Measurements from ENCODE around the gene ATAD3C.
A peak's percentile ranks its signal among the peaks of the same experiment; 100 is the strongest.
"Not testable (repeated sequence)": the region's sequence is repeated elsewhere in the genome, so short reads cannot be mapped to it uniquely, and the experiment has no call there.

ATAD3C gene

DNA sequence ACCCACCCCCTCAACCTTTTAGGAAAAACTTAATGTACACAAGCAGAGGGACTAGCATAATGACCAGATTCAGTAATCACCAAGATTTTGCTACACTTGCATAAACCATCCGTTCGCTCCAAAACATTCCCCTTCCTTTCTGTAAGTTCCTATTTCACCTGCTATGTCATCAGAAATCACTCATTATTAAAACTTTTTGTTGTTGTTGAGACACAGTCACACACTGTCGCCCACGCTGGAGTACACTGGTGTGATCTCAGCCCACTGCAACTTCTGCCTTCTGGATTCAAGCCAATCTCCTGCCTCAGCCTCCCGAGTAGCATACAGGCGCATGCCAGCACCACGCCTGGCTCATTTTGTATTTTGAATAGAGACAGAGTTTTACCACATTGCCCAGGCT, 45.8 kb upstream of the ATAD3C start:
- no peak for TF ChIP-seq CTCF (IDR thresholded peaks at IDR 0.05; ENCODE audit: insufficient read depth, missing control alignments)
- DNase-seq (ENCODE audit: insufficient read length, low spot score), result no peak
- FAIRE-seq, result no peak

DNA sequence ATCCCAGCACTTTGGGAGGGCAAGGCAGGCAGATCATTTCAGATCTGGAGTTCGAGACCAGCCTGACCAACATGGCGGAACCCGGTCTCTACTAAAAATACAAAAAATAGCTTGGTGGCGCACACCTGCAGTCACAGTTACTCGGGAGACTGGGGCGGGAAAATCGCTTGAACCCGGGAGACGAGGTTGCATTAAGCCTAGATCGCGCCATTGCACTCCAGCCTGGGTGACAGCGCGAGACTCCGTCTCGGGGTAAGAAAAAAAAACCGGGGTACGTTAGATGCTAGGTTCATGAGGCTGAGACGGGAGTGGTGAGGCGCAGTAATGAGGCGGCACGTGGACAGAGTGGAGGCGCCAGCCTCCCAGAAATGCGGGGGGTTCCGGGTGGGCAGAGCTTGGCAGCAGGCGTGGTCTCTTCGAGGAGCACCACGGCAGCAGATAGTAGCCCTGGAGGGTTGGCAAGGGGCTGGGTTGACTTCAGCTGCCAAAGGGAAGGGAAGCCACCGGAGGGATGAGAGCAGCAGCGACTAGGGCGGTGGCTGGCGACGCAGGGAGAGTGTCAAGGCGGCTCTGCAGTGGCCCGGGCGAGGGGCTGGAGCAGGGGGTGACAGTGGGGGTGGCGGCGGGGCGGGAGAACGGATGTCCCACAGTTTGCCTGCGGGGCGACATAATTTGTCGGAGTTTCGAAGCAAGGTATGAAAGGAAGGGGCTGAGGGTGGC, 43.2 kb upstream of the ATAD3C start:
- TF ChIP-seq CTCF (IDR thresholded peaks at IDR 0.05; ENCODE audit: insufficient read depth, missing control alignments), result no peak
- FAIRE-seq, result no peak
- DNase-seq (ENCODE audit: insufficient read length, low spot score), result no peak

GRCh38 chr1:1406821-1407635, 42.5 kb upstream of the ATAD3C start, which contains the start of gene MRPL20:
TSS of gene MRPL20 (minus strand) at chr1:1407293. CDS start at chr1:1407217, 76 bp downstream.
- no peak for FAIRE-seq
- peak; percentile 78 for DNase-seq (ENCODE audit: insufficient read length, low spot score)
- TF ChIP-seq CTCF (IDR thresholded peaks at IDR 0.05; ENCODE audit: insufficient read depth, missing control alignments), result no peak

GRCh38 chr1:1407636-1408318, 41.7 kb upstream of the ATAD3C start:
- FAIRE-seq (no peak), DNase-seq (ENCODE audit: insufficient read length, low spot score) (no peak)

DNA sequence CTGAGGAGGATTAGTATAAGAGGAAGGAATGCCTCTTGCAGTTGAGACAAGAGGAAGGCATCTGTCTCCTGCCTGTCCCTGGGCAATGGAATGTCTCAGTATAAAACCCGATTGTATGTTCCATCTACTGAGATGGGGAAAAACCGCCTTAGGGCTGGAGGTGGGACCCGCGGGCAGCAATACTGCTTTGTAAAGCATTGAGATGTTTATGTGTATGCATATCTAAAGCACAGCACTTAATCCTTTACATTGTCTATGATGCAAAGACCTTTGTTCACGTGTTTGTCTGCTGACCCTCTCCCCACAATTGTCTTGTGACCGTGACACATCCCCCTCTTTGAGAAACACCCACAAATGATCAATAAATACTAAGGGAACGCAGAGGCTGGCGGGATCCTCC, 39.3 kb upstream of the ATAD3C start:
- DNase-seq (ENCODE audit: insufficient read length, low spot score); FAIRE-seq: not testable (repeated sequence)

More at GRCh38 chr1:1407636-1408318, 41.7 kb upstream of the ATAD3C start:
- TF ChIP-seq CTCF (IDR thresholded peaks at IDR 0.05; ENCODE audit: insufficient read depth, missing control alignments), result no peak

DNA sequence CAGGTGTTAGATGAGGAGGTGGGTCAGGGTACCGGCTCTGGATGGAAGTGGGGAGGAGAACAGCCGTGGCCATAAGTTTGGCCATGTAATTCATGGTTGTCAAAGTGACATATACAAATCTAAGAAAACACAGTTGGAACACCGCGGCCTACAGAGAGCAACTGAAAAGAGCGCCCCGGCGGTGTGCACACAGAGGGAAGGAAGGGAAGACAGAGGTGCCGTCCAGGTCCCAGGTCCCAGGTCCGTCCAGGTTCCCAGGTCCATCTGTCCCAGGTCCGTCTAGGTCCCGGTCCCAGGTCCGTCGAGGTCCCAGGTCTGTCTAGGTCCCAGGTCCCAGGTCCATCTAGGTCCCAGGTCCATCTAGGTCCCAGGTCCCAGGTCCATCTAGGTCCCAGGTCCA, 37.9 kb upstream of the ATAD3C start:
- no peak for DNase-seq (ENCODE audit: insufficient read length, low spot score)
- FAIRE-seq, result no peak
- TF ChIP-seq CTCF (IDR thresholded peaks at IDR 0.05; ENCODE audit: insufficient read depth, missing control alignments), result no peak

DNA sequence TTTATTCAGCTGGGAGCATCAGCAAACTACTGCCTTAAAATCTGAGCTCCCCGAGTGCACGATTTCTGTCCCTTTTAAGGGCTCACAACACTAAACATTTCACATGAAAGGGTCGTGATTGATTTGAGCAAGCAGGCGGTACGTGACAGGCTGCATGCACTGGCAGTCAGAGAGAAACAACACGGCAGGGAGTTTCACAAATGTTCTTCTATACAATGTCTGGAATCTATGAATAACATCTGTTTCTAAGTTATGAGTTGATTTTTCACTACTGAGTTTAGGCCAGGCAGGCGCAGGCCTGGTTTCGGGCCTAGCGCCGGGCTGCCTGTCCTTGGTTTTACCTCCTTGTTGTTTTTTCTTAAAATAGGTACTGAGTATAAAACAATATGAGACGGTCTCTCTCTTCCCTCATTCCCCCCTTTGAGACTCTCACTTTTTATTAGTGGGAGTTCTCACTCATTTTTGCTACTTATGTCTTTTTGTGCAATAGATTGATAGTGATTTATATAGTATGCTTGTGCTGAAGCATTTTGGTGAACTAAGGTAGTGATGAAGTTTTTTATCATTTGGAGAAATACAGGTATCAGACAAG, 37.1 kb upstream of the ATAD3C start:
- not testable (repeated sequence) for DNase-seq (ENCODE audit: insufficient read length, low spot score); FAIRE-seq

Measured in D721Med (cell line).